ENCODE measurements around the gene HSD11B2.
A peak's percentile ranks its signal among the peaks of the same experiment; 100 is the strongest.

HSD11B2 gene

GRCh38 chr16:67477960-67478554, 47.1 kb downstream of the HSD11B2 start:
- no peak for TF ChIP-seq CTCF (IDR thresholded peaks at IDR 0.05; ENCODE audit: low read depth, low read length)
- Histone ChIP-seq H3K36me3 (peaks cover 5% of the 10 kb centered on the region), H3K27me3 (no peaks in the 10 kb centered on the region), H3K4me3 (ENCODE audit: low read depth, low read length) (no peak overlapping the region), H3K4me1 (no peaks in the 10 kb centered on the region), H3K9me3 (no peaks in the 10 kb centered on the region)
- DNase-seq = no peak

GRCh38 chr16:67480833-67481560, 50.1 kb downstream of the HSD11B2 start, which contains the start of gene ATP6V0D1:
TSS of gene ATP6V0D1 (minus strand) at chr16:67481157. CDS start at chr16:67481086, 71 bp downstream.
- DNase-seq = peak; percentile 99
- H3K36me3 ChIP-seq = no peaks in the 10 kb centered on the region
- TF ChIP-seq CTCF (IDR thresholded peaks at IDR 0.05; ENCODE audit: low read depth, low read length) = peak; percentile 80

GRCh38 chr16:67481561-67482232, 50.8 kb downstream of the HSD11B2 start:
- Histone ChIP-seq H3K9me3 (no peaks in the 10 kb centered on the region), H3K4me3 (ENCODE audit: low read depth, low read length) (peak overlapping the region; percentile 99), H3K4me1 (no peaks in the 10 kb centered on the region), H3K36me3 (no peaks in the 10 kb centered on the region), H3K27me3 (no peaks in the 10 kb centered on the region)
- peak; percentile 39 for DNase-seq
- TF ChIP-seq CTCF (IDR thresholded peaks at IDR 0.05; ENCODE audit: low read depth, low read length) = no peak

More at GRCh38 chr16:67480833-67481560, 50.1 kb downstream of the HSD11B2 start, which contains the start of gene ATP6V0D1:
- Histone ChIP-seq H3K4me3 (ENCODE audit: low read depth, low read length) (peak within 1 kb of the TSS; percentile 99), H3K4me1 (no peaks in the 10 kb centered on the region), H3K27me3 (no peaks in the 10 kb centered on the region), H3K9me3 (no peaks in the 10 kb centered on the region)

DNA sequence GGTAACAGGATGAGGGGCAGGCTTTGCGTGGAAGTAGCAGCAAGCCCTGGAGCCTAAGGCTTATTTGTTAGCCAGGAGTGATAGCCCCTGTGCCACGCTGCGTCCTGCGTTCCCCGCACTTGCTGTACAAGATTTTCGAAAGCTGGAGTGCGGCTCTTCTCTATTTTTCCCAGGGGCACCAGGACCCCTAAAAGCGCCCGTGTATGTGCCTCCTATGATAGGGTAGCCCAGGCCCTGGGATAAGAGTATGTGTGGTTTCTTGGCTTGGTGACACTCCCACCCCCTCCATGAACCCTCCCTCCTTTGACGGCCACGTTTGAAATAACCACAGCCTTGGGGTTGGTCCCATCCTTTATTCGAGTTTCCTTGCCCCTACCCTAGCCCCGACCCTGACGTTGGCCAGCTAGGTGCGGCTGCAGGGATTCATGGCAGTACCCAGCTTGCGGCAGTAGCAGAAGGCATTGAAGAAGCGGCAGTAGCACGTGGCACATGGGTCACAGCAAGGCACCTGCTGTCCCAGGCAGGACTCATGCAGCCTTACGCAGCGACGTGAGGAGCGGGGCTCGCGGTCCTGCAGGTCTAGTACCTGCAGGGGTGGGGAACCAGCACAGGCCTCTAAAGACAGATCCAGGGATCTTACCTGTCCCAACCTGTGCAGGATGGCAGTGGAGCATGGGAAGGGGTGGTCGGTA, 51.5 kb downstream of the HSD11B2 start:
- Histone ChIP-seq H3K4me3 (ENCODE audit: low read depth, low read length) (peak overlapping the region; percentile 99), H3K27me3 (no peaks in the 10 kb centered on the region), H3K9me3 (no peaks in the 10 kb centered on the region), H3K4me1 (no peaks in the 10 kb centered on the region), H3K36me3 (no peaks in the 10 kb centered on the region)
- DNase-seq = no peak
- no peak for TF ChIP-seq CTCF (IDR thresholded peaks at IDR 0.05; ENCODE audit: low read depth, low read length)

GRCh38 chr16:67483150-67483549, 52.2 kb downstream of the HSD11B2 start, which contains the start of gene AGRP:
TSS of gene AGRP (minus strand) at chr16:67483547. CDS start at chr16:67483398, 149 bp downstream.
- Histone ChIP-seq H3K4me3 (ENCODE audit: low read depth, low read length) (no peak within 1 kb of the TSS), H3K36me3 (no peaks in the 10 kb centered on the region), H3K9me3 (no peaks in the 10 kb centered on the region), H3K27me3 (no peaks in the 10 kb centered on the region), H3K4me1 (no peaks in the 10 kb centered on the region)
- TF ChIP-seq CTCF (IDR thresholded peaks at IDR 0.05; ENCODE audit: low read depth, low read length) = no peak
- DNase-seq = no peak

Measured in BE2C (cell line).